Measurements from ENCODE around the gene PNPLA6. TPM values are rescaled to one million over a fixed set of nuclear protein-coding genes. Genes with fewer than 3 reads are reported as not detected.

The PNPLA6 gene
- total and polyA plus RNA-seq, 2 of the 8 experiments (the other 6 are each of a cell fraction or from before 2014, with no cell fraction given), result 55.1 to 121 TPM

DNA sequence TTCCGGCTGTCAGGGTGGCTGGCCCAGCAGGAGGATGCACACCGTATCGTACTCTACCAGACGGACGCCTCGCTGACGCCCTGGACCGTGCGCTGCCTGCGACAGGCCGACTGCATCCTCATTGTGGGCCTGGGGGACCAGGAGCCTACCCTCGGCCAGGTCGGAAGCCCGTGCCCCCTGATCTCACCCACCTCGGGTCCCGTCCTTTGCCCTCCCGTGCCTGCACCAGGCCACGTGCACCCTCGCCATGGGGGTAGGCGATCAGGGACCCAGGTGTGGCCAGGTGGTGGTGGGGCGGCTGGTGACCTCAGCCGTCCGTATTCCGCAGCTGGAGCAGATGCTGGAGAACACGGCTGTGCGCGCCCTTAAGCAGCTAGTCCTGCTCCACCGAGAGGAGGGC, 19.0 kb downstream of the PNPLA6 start:
- H2BK20ac ChIP-seq (ENCODE audit: low read length), result no peak overlapping the region
- no peak for TF ChIP-seq JUN (IDR thresholded peaks at IDR 0.05; ENCODE audit: low read depth, low read length)
- TF ChIP-seq, protein P1, sequence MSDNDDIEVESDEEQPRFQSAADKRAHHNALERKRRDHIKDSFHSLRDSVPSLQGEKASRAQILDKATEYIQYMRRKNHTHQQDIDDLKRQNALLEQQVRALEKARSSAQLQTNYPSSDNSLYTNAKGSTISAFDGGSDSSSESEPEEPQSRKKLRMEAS (IDR thresholded peaks at IDR 0.05), result 0 out of 2 replicates have a peak, but pooled peaks have one; percentile 2
- H3K14ac ChIP-seq (ENCODE audit: insufficient read length), result no peak overlapping the region
- H2BK120ac ChIP-seq (replicated peaks; ENCODE audit: low read depth, low read length), result no peak overlapping the region
- H3K23me2 ChIP-seq (ENCODE audit: low read depth, low read length), result peaks cover 2% of the 10 kb centered on the region; the same call in 1 of the 2 replicates
- no peak for DNase-seq (ENCODE audit: low read depth in 1 of 2, low spot score in 2 of 2)
- H2AFZ ChIP-seq (ENCODE audit: low read length), result no peak overlapping the region
- no peaks in the 10 kb centered on the region for H3K27me3 ChIP-seq (replicated peaks in 1 of 4; ENCODE audit: control insufficient read depth in 3 of 4, extremely low read depth in 1 of 4, insufficient read depth in 3 of 4, low read length in 3 of 4)
- H3K4me1 ChIP-seq (replicated peaks in 1 of 4; ENCODE audit: control insufficient read depth in 3 of 4, insufficient read depth in 4 of 4, low read length in 3 of 4), result peaks cover 0 to 11% (median 8%) of the 10 kb centered on the region in 4 experiments; a peak in 5 of 7 replicates
- no peak overlapping the region for H3K23ac ChIP-seq (ENCODE audit: insufficient read length)
- H2AK5ac ChIP-seq (ENCODE audit: low read depth, low read length), result no peak overlapping the region
- H3K56ac ChIP-seq (replicated peaks; ENCODE audit: insufficient read length, low read depth, low read length), result no peak overlapping the region
- no peak overlapping the region for H3K27ac ChIP-seq (ENCODE audit: low read depth, low read length)
- no peaks in the 10 kb centered on the region for H3K79me1 ChIP-seq (ENCODE audit: low read depth, low read length)
- H3K4ac ChIP-seq (replicated peaks; ENCODE audit: insufficient read length, low read depth, low read length), result no peak overlapping the region
- ChIA-PET CTCF (ENCODE audit: partially characterized antibody) (interaction anchor here (0.7 to 1.3 kb wide), 4 partner anchors 38 to 315 kb away, joined by 3 to 5 read pairs (median 4); partner anchors contain the start of gene ZNF358), POLR2A (ENCODE audit: partially characterized antibody) (interaction anchor here (0.8 to 1.8 kb wide), 7 partner anchors 12 to 75 kb away, joined by 3 to 8 read pairs (median 5); partner anchors contain the start of genes CAMSAP3, PET100, PNPLA6 and XAB2)
- H3K36me3 ChIP-seq (ENCODE audit: control insufficient read depth in 2 of 4, insufficient read depth in 4 of 4, low read length in 3 of 4), result peaks cover 10 to 36% (median 23%) of the 10 kb centered on the region in 4 experiments
- H3K9me3 ChIP-seq (ENCODE audit: insufficient read depth in 2 of 2, low read depth in 1 of 2, low read length in 1 of 2), result no peaks in the 10 kb centered on the region
- H2BK12ac ChIP-seq (ENCODE audit: low read depth, low read length), result no peak overlapping the region
- WGBS, 2 experiments (ENCODE audit: extremely low coverage in 1 of 2, insufficient coverage in 1 of 2, insufficient read length in 1 of 2, insufficient replicate concordance in 2 of 2, low coverage in 1 of 2, low lambda C conversion rate in 2 of 2, missing lambda C conversion rate in 1 of 2), result 95% methylated on average over 26 of the region's 28 CpGs; no CpG with 5 or more reads in 1 of the 2 experiments
- H3K4me3 ChIP-seq (ENCODE audit: extremely low read depth in 1 of 4, insufficient read depth in 2 of 4, low read depth in 3 of 4, low read length in 4 of 4), result peak overlapping the region in 2 of 4 experiments; percentile 55 to 56; a peak in 3 of 8 replicates
- H3K4me2 ChIP-seq (ENCODE audit: insufficient read depth in 1 of 2, low read depth in 2 of 2, low read length in 2 of 2), result peak overlapping the region; percentile 47 to 59
- no peak for FAIRE-seq
- no peak overlapping the region for H2BK5ac ChIP-seq (ENCODE audit: low read depth, low read length)
- no peak overlapping the region for H4K91ac ChIP-seq (replicated peaks; ENCODE audit: insufficient read length, low read length)
- peaks cover 0 to 8% of the 10 kb centered on the region in 2 experiments for H4K20me1 ChIP-seq (replicated peaks in 1 of 2; ENCODE audit: control insufficient read depth in 1 of 2, insufficient read depth in 2 of 2, low read length in 2 of 2)
- no peak overlapping the region for H3K9ac ChIP-seq (replicated peaks in 1 of 4; ENCODE audit: extremely low read depth in 1 of 4, low read depth in 3 of 4, low read length in 3 of 4)
- H2BK15ac ChIP-seq (ENCODE audit: low read length), result no peak overlapping the region
- no peak overlapping the region for H3K18ac ChIP-seq (ENCODE audit: extremely low read depth, low read length)
- H4K5ac ChIP-seq (ENCODE audit: insufficient read length, low read depth, low read length), result no peak overlapping the region
- H3K79me2 ChIP-seq (ENCODE audit: control insufficient read depth in 1 of 2, insufficient read depth in 2 of 2, low read length in 2 of 2), result no peaks in the 10 kb centered on the region
- H4K8ac ChIP-seq (ENCODE audit: extremely low read depth, insufficient read depth, low read length), result peak overlapping the region; percentile 46; the same call in 1 of the 2 replicates

Measured in H1 (cell line).